Esophagus squamous epithelium (tissue), 5 donors: Measurements from ENCODE around the gene ZNF445. TPM values are rescaled to one million over a fixed set of nuclear protein-coding genes. Genes with fewer than 3 reads are reported as not detected.
A peak's percentile ranks its signal among the peaks of the same experiment; 100 is the strongest.

Experiments
- DNase-seq: peaks from one replicate; lab custom pipeline; 2025; lab: John Stamatoyannopoulos, UW
- H3K27ac ChIP-seq, 4 donors: fragments of 200-600 bp; sonication (generic); one replicate each; pipeline ENCODE4 v1.5.1; 2016 to 2019; ENCODE audit warnings: mild to moderate bottlenecking in 1 of 4
- H3K27me3 ChIP-seq, 4 donors: fragments of 200-600 bp; sonication (generic); 1 replicate in 3 of 4; 2 replicates in 1 of 4; pipeline versions ENCODE4 v1.5.1 to v1.6.0; 2017 to 2021; ENCODE audit warnings: antibody characterized with exemption in 1 of 4
- H3K36me3 ChIP-seq, 3 donors: fragments of 200-600 bp; sonication (generic); one replicate each; pipeline ENCODE4 v1.5.1; 2016 to 2019
- H3K4me1 ChIP-seq, 3 donors: fragments of 200-600 bp; sonication (generic); one replicate each; pipeline ENCODE4 v1.5.1; 2017 to 2019
- H3K4me3 ChIP-seq, 4 donors: fragments of 200-600 bp; sonication (generic); 1 replicate in 3 of 4; 2 replicates in 1 of 4; pipeline ENCODE4 v1.5.1; 2016 to 2019; ENCODE audit warnings: mild to moderate bottlenecking in 2 of 4, moderate library complexity in 1 of 4
- H3K9me3 ChIP-seq, 3 donors: fragments of 200-600 bp; sonication (generic); one replicate each; pipeline ENCODE4 v1.5.1; 2016 to 2019
- CTCF ChIP-seq, 6 experiments: fragments of 450-650 bp in 4 of 6; fragments of 200-600 bp in 2 of 6; sonication (generic) in 2 of 6; IDR thresholded peaks; one replicate each; pipeline ENCODE4 v1.5.1; 2016 to 2019; ENCODE audit warnings: antibody characterized with exemption in 6 of 6, mild to moderate bottlenecking in 4 of 6, moderate library complexity in 4 of 6
- POLR2A ChIP-seq, 4 donors: fragments of 450-650 bp; IDR thresholded peaks; one replicate each; pipeline ENCODE4 v1.6.1; 2017; ENCODE audit warnings: antibody characterized with exemption in 4 of 4, mild to moderate bottlenecking in 4 of 4, moderate library complexity in 3 of 4
- WGBS, 2 donors: methylation state at CpG; one replicate each; pipeline ENCODE4 v1.1.5; 2018; 5-methylcytosine and 5-hydroxymethylcytosine counted together
- intact Hi-C: fragments of 100-400 bp; cut with DNase I; formaldehyde crosslinking; loops from one replicate; pipeline ENCODE4 v1.15.0; 2022
- total RNA-seq, 4 donors: library from RNA; depleted of rRNA; stranded (reverse); fragments of >200 nt; gene quantifications; one replicate each; pipeline ENCODE4 v1.1.0, GENCODE V29; 2016
- donor health status: DM: yes; HTN: yes; CAD: no.

The ZNF445 gene
- total RNA-seq, 4 donors from 2014 or later: 3.2 to 6.9 (median 4.6) TPM

GRCh38 chr3:44439499-44440295 lies 37.8 kb downstream of the ZNF445 start:
- peak overlapping the region in 2 of 4 donors; percentile 21 to 48 for H3K4me3 ChIP-seq
- peak overlapping the region; percentile 44 to 90 (median 82) for H3K27ac ChIP-seq
- DNase-seq: peak; percentile 46
- 49 to 52% methylated on average over 7 of the region's 7 CpGs for WGBS, 2 donors
- no peaks in the 10 kb centered on the region for H3K9me3 ChIP-seq
- TF ChIP-seq CTCF (IDR thresholded peaks at IDR 0.05) (no peak), POLR2A (IDR thresholded peaks at IDR 0.05) (peak in 3 of 4 donors; percentile 17 to 59 (median 49))
- H3K4me1 ChIP-seq: peaks cover 0 to 20% (median 4%) of the 10 kb centered on the region in 3 donors
- H3K36me3 ChIP-seq: peaks cover 0 to 21% (median 0%) of the 10 kb centered on the region in 3 donors
- intact Hi-C loops: no loop called here
- no peaks in the 10 kb centered on the region for H3K27me3 ChIP-seq

GRCh38 chr3:44437800-44438199 lies 39.7 kb downstream of the ZNF445 start:
- Histone ChIP-seq H3K27ac (no peak overlapping the region), H3K9me3 (no peaks in the 10 kb centered on the region), H3K4me1 (peaks cover 0 to 20% (median 4%) of the 10 kb centered on the region in 3 donors), H3K27me3 (no peaks in the 10 kb centered on the region), H3K36me3 (peaks cover 0 to 6% (median 0%) of the 10 kb centered on the region in 3 donors), H3K4me3 (no peak overlapping the region)
- intact Hi-C loops: no loop called here
- no peak for DNase-seq
- WGBS, 2 donors: 95 to 98% methylated on average over 7 of the region's 7 CpGs
- no peak for TF ChIP-seq CTCF (IDR thresholded peaks at IDR 0.05)
- TF ChIP-seq POLR2A (IDR thresholded peaks at IDR 0.05): no peak

- Histone ChIP-seq H3K27me3 (no peaks in the 10 kb centered on the region), H3K36me3 (no peaks in the 10 kb centered on the region), H3K9me3 (no peaks in the 10 kb centered on the region), H3K4me3 (no peak overlapping the region), H3K27ac (no peak overlapping the region), H3K4me1 (peaks cover 0 to 18% (median 4%) of the 10 kb centered on the region in 3 donors)
- intact Hi-C loops: no loop called here
- WGBS, 2 donors: 70 to 83% methylated on average over 1 of the region's 1 CpG
- no peak for DNase-seq
- no peak for TF ChIP-seq POLR2A (IDR thresholded peaks at IDR 0.05)
Measured at GRCh38 chr3:44436181-44436580, 41.3 kb downstream of the ZNF445 start.

GRCh38 chr3:44434834-44435510 lies 42.5 kb downstream of the ZNF445 start:
- no peaks in the 10 kb centered on the region for H3K9me3 ChIP-seq
- H3K27me3 ChIP-seq: no peaks in the 10 kb centered on the region
- WGBS, 2 donors: 56 to 60% methylated on average over 5 of the region's 5 CpGs
- H3K27ac ChIP-seq: no peak overlapping the region
- intact Hi-C loops: no loop called here
- H3K36me3 ChIP-seq: no peaks in the 10 kb centered on the region
- H3K4me1 ChIP-seq: peaks cover 0 to 8% (median 0%) of the 10 kb centered on the region in 3 donors
- DNase-seq: no peak
- no peak overlapping the region for H3K4me3 ChIP-seq
- TF ChIP-seq POLR2A (IDR thresholded peaks at IDR 0.05): no peak
- no peak for TF ChIP-seq CTCF (IDR thresholded peaks at IDR 0.05)

GRCh38 chr3:44430466-44430865 lies 47.0 kb downstream of the ZNF445 start:
- Histone ChIP-seq H3K36me3 (no peaks in the 10 kb centered on the region), H3K4me1 (no peaks in the 10 kb centered on the region), H3K4me3 (no peak overlapping the region), H3K27me3 (no peaks in the 10 kb centered on the region), H3K9me3 (no peaks in the 10 kb centered on the region), H3K27ac (no peak overlapping the region)
- intact Hi-C loops: no loop called here
- TF ChIP-seq POLR2A (IDR thresholded peaks at IDR 0.05) (no peak), CTCF (IDR thresholded peaks at IDR 0.05) (no peak)
- no peak for DNase-seq
- WGBS, 2 donors: 65 to 76% methylated on average over 4 of the region's 4 CpGs
